Measurements from ENCODE around the gene HLCS. TPM values are rescaled to one million over a fixed set of nuclear protein-coding genes. Genes with fewer than 3 reads are reported as not detected.

The HLCS gene
- total RNA-seq, 1 experiment from 2014 or later = 12.7 TPM

DNA sequence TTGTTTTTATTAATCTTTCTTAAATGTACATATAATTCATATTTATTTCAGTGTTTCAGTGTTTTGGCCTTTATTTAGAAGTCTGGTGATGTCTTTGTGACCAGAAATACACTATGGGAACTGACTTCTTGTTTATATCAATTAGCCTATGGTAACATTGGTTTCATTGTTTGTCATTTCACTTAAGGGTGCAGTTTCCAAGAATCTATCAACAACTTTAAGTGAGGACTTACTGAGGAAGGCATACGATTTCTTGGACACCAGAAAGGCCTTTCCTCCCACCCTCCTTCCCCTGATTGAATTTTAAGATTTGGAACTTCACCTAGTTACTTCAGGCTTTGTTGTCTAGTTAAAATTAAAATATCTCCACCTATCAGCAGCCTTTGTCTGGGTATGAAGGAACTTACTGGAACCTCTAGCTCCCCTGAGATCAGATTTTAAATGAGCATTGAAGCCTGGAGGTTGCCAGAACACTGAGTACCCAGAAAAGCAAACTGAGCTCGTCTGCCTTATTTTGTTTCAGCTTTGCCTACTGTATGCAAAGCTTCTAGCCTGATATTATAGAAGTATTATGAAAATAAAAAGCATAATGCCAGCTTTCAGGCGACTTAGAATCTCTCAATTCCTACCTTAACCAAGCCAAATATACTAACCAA lies 34.2 kb downstream of the HLCS start:
- no peak for DNase-seq
- no peak for TF ChIP-seq CTCF (conservative IDR thresholded peaks at IDR 0.05)
- H3K4me1 ChIP-seq (ENCODE audit: insufficient read depth, low read length) = no peaks in the 10 kb centered on the region
- no peak overlapping the region for H3K56ac ChIP-seq (ENCODE audit: insufficient read length, low read depth, low read length)
- no peaks in the 10 kb centered on the region for H3K27me3 ChIP-seq (ENCODE audit: insufficient read depth, low read length)
- Mint-ChIP-seq H3K9me3 (no peaks in the 10 kb centered on the region), H3K4me1 (peaks cover 0 to 4% of the 10 kb centered on the region in 2 experiments; a peak in 1 of 4 replicates), H3K4me3 (no peak overlapping the region), H3K36me3 (ENCODE audit: insufficient read depth in 1 of 3, low read depth in 3 of 3) (peaks cover 0 to 16% (median 14%) of the 10 kb centered on the region in 3 experiments; a peak in 5 of 7 replicates), H3K27me3 (ENCODE audit: low read depth) (no peaks in the 10 kb centered on the region), H3K27ac (no peak overlapping the region)
- no peak overlapping the region for H2BK15ac ChIP-seq (ENCODE audit: low read depth, low read length)
- no peaks in the 10 kb centered on the region for H3K79me2 ChIP-seq (ENCODE audit: insufficient read depth, low read length)
- H3K9me3 ChIP-seq (ENCODE audit: control insufficient read depth, low read depth, low read length) = no peaks in the 10 kb centered on the region
- no peak overlapping the region for H3K4ac ChIP-seq (ENCODE audit: low read depth, low read length)
- no peak overlapping the region for H2BK20ac ChIP-seq (ENCODE audit: low read depth, low read length, poor library complexity, severe bottlenecking)
- no peaks in the 10 kb centered on the region for H3K79me1 ChIP-seq (ENCODE audit: insufficient read depth, low read depth, low read length, poor library complexity, severe bottlenecking)
- no peak overlapping the region for H4K91ac ChIP-seq (ENCODE audit: insufficient read length, low read depth, low read length)
- no peaks in the 10 kb centered on the region for H3K23me2 ChIP-seq (ENCODE audit: insufficient read length, low read depth, low read length, poor library complexity, severe bottlenecking)
- H4K20me1 ChIP-seq (ENCODE audit: control insufficient read depth, insufficient read depth, insufficient read length) = no peaks in the 10 kb centered on the region
- H2BK5ac ChIP-seq (ENCODE audit: insufficient read length, low read length) = no peak overlapping the region
- H3K9ac ChIP-seq (ENCODE audit: extremely low read depth, insufficient read length, low read length) = no peak overlapping the region
- WGBS (ENCODE audit: extremely low coverage, insufficient read length, low lambda C conversion rate) = no CpG with 5 or more reads among the region's 3 CpGs
- no peak overlapping the region for H4K8ac ChIP-seq (replicated peaks; ENCODE audit: insufficient read length, low read depth, low read length)
- H3T11ph ChIP-seq (ENCODE audit: low read length) = no peak overlapping the region
- H3K18ac ChIP-seq (ENCODE audit: insufficient read length, low read depth, low read length) = no peak overlapping the region
- no peak overlapping the region for H2AK5ac ChIP-seq (ENCODE audit: insufficient read length, low read length)
- H2BK120ac ChIP-seq (ENCODE audit: low read depth, low read length, poor library complexity, severe bottlenecking) = no peak overlapping the region
- no peak overlapping the region for H3K14ac ChIP-seq (ENCODE audit: insufficient read depth, low read length)
- no peak overlapping the region for H4K5ac ChIP-seq (ENCODE audit: insufficient read length, low read depth, low read length)
- H3K23ac ChIP-seq (ENCODE audit: insufficient read length, low read depth, low read length) = no peak overlapping the region
- no peak overlapping the region for H3K4me2 ChIP-seq (ENCODE audit: insufficient read depth, insufficient read length, low read length)
- H3K27ac ChIP-seq (ENCODE audit: insufficient read length, low read depth, low read length) = no peak overlapping the region
- no peak overlapping the region for H2AFZ ChIP-seq (ENCODE audit: low read length)
- no peak overlapping the region for H2BK12ac ChIP-seq (ENCODE audit: insufficient read length, low read depth, low read length)

Data from H9 (cell line).